Neural cell (in vitro differentiated cells): Measurements from ENCODE around the gene TNS1.

ENCODE experiments used
- CTCF ChIP-seq: fragments of 450-650 bp; IDR thresholded peaks from 2 replicates; pipeline ENCODE4 v1.5.1; 2014; ENCODE audit warnings: antibody characterized with exemption, mild to moderate bottlenecking, moderate library complexity; ENCODE audit not compliant: poor library complexity, severe bottlenecking
- EP300 ChIP-seq: fragments of 450-650 bp; conservative IDR thresholded peaks from 2 replicates; pipeline ENCODE4 v1.6.1; 2014; ENCODE audit warnings: antibody characterized with exemption, mild to moderate bottlenecking, moderate library complexity; ENCODE audit not compliant: poor library complexity, severe bottlenecking
- EZH2 ChIP-seq: fragments of 200-600, 300-800 bp; shearing (Covaris generic), sonication (generic); IDR thresholded peaks from 2 replicates; pipeline ENCODE4 v1.6.1; 2014; ENCODE audit warnings: antibody characterized with exemption, low read length, borderline replicate concordance, mild to moderate bottlenecking; ENCODE audit not compliant: insufficient read depth, poor library complexity, severe bottlenecking
- POLR2AphosphoS5 ChIP-seq: IDR thresholded peaks from 2 replicates; pipeline ENCODE4 v1.6.1; 2012
- REST ChIP-seq: IDR thresholded peaks from 2 replicates; pipeline ENCODE4 v1.6.1; 2012; ENCODE audit warnings: borderline replicate concordance
- TAF1 ChIP-seq: IDR thresholded peaks from 2 replicates; pipeline ENCODE4 v1.6.1; 2012; ENCODE audit warnings: low read depth

GRCh38 chr2:218051903-218052302 is 49.1 kb upstream of the TNS1 start:
- TF ChIP-seq CTCF (no peak), REST (no peak), EZH2 (no peak), POLR2AphosphoS5 (no peak), EP300 (no peak), TAF1 (no peak)
